Skin of body (tissue), 2 donors: ENCODE results near the gene TIAM2. TPM values are rescaled to one million over a fixed set of nuclear protein-coding genes. Genes with fewer than 3 reads are reported as not detected.

Experiments
- DNase-seq: peaks from one replicate; lab custom pipeline; 2025; lab: John Stamatoyannopoulos, UW
- total RNA-seq: library from RNA; depleted of rRNA; stranded (reverse); fragments of >200 nt; gene quantifications from one replicate; pipeline ENCODE4 v1.2.3, GENCODE V29; 2014

The TIAM2 gene
- total RNA-seq, 1 donor from 2014 or later, result 30.6 TPM

DNA sequence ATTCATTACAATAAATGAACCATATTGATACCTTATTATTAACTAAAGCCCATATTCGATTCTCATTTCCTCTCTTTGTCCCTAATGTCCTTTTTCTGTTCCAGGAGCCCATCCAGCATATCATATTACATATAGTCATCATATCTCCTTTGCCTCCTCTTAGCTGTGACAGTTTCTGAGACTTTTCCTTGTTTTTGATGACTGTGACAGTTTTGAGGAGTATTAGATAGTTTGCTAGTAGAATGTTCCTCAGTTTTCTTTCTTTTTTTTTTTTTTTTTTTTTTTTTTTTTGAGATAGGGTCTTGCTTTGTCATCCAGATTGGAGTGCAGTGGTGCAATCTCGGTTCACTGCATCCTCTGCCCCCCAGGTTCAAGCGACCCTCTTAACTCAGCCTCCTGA lies 61.6 kb downstream of the TIAM2 start:
- DNase-seq, result no peak

DNA sequence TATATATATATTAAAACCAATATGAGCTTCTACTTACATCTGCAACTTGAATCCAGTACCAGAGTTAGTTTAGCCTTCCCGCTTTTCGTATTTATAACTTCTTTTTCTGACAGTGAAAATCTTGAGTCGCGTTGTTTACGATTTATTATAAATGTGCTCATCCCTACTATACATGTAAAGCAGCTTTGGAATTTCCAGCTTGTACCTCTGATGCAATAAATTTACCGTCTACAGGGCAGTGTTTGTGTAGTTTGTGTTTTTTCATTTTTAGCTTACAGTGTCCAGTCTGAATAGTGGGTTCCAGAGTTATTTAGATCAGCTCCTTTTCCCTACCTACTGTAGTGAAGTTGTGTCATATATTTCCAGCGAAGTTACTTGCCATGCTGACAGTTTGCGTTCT lies 66.3 kb downstream of the TIAM2 start:
- no peak for DNase-seq

- DNase-seq, result no peak
Measured at GRCh38 chr6:155062866-155063341, 67.8 kb downstream of the TIAM2 start.

GRCh38 chr6:155064303-155064702 lies 69.2 kb downstream of the TIAM2 start:
- DNase-seq, result no peak

GRCh38 chr6:155066361-155066760 lies 71.2 kb downstream of the TIAM2 start:
- peak; percentile 85 for DNase-seq

DNA sequence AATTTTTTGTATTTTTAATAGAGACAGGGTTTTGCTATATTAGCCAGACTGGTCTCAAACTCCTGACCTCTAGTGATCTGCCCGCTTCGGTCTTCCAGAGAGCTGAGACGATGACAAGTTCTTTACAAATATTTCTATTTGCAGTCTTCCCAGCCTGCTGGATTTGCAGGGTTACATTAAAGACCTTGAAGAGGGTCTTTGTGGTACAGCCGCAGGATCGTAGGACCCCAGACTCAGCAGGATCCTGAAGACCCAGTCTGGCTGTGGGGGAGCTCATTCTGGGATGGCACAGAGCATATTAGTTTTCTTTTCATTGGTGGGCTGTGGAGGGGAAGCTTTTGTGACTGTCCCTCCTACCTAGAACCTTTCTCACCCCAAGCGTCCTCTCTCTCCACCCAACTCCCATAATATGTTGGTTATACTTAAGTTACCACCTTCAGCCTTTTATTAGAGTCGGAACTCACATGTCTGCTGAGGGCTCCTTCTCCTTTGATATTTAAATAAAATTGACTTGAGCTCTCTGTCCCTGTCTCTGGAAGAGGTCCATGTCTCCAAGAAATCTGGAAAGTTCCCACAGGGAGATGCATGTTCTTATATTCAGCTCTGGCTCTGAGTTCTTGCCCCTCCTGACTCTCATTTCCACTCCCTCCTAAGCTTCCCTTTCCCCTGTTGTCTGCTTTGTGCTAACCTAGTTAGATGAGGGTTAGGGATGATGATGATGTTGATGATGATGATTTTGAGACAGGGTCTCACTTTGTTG lies 72.0 kb downstream of the TIAM2 start:
- DNase-seq, result no peak

GRCh38 chr6:155067956-155068615 lies 73.0 kb downstream of the TIAM2 start:
- DNase-seq, result peak; percentile 80

DNA sequence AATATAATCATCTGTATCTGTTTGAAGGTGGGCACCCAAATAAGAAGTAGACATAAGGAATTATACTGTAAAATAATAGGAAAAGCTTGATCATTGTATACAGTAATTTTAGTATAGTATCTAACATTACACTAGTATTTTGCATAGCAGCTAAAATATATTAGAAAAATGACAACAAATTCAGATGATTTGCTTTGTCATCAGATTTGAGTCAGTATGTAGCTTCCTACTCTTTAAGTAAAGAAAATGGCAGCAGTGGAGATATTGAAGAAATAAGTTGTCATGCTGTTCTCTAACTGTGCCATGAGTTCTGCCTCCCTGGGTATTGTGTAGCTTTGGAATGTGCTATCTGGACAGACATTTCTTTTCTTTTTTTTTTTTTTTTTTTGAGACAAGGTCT lies 74.4 kb downstream of the TIAM2 start:
- DNase-seq, result no peak

- no peak for DNase-seq
Measured at GRCh38 chr6:155075930-155076695, 81.0 kb downstream of the TIAM2 start.

DNA sequence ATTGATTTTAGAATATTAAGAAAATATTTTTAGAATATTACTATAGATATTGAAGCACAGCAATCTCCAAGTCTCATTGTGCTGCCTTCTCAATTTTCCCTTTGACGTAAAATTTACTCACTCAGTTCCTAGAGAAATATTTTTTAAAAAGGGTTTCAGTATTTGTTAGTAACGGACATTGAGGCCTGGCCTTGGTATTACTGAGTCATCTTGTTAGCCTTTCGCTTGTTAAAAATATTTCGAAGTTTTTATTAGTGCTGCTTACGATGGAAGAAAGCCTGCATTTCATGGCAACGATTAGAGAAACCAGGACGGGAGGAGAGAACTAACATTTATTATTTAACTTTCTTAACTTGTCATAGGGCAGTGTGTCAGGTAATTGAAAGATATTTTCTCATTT lies 82.2 kb downstream of the TIAM2 start:
- DNase-seq, result no peak

GRCh38 chr6:155077784-155078183 lies 82.7 kb downstream of the TIAM2 start:
- DNase-seq, result no peak

- peak; percentile 12 for DNase-seq
Measured at GRCh38 chr6:155078331-155078745, 83.2 kb downstream of the TIAM2 start.

DNA sequence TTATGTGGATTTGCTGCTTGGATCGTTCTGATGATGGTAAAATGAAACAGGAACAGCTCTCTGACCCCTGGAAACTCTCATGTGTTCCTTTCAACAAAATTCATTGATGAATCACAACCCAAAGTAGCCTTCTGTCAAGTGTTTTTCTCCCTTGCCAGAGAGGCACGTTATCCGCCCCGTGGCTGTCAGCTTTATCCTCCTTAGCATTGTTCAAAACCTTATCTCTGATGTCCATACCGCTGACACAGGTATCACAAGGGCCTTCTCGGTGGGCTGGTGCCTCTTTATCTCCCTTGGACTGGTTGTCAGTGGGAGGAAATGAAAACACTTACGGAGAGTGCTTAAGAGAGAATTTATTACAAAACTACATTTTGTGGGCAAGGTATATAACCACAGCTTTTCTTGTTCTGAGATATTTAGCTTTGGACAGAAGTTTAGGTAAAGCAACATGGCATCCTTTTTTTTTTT lies 84.9 kb downstream of the TIAM2 start:
- no peak for DNase-seq

GRCh38 chr6:155080881-155081845 lies 86.0 kb downstream of the TIAM2 start:
- no peak for DNase-seq

GRCh38 chr6:155084431-155085123 lies 89.5 kb downstream of the TIAM2 start:
- no peak for DNase-seq

DNA sequence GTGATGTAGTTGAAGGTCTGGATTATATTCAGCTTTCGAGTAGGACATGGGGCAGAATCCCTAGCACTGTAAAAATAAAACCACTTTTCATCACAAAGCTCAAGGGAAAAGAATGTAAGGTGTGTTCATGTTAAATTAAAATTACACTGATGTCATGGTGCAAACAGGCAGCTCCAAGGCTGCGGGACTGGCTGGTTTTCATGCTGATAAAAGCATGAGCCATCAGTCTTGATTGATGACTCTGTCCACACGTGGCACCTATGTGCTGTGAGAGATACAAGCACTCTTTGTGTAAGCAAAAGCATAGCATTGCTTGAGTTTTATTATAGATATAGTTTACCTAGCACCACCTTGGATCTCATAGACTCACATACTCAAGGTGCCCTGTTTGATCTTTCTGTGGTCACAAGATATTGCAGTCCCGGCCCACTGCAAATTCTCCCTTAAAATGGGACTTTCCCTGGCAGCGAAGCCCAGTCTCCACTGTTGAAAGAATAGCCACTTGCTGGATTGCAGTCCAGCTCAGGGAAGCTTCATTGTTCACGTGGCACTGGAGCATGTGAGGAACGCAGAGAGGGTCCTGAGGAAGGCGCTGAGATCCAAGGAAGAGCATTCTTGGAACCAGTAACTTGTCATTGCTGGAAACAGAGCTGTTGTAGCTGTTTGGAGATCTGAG lies 90.6 kb downstream of the TIAM2 start:
- DNase-seq, result no peak

DNA sequence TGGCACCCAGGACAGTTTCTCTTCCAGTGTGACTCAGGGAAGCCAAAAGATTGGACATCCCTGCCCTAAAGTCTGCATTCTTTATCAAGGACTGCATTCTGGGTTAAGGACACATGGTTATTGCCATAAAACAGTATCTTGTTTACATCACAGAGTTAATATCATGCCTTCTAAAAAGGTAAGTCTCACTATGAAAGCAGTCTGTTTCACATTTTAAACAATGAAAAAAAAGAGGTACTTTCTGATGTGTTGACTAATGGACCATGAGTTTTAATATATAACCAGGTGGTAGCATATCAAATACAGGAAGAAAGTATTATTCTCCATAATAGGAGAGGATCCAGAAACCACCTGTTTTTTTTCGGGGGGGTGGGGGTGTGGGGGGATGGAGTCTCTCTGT lies 93.7 kb downstream of the TIAM2 start:
- no peak for DNase-seq

- no peak for DNase-seq
Measured at GRCh38 chr6:155089746-155090145, 94.6 kb downstream of the TIAM2 start.

DNA sequence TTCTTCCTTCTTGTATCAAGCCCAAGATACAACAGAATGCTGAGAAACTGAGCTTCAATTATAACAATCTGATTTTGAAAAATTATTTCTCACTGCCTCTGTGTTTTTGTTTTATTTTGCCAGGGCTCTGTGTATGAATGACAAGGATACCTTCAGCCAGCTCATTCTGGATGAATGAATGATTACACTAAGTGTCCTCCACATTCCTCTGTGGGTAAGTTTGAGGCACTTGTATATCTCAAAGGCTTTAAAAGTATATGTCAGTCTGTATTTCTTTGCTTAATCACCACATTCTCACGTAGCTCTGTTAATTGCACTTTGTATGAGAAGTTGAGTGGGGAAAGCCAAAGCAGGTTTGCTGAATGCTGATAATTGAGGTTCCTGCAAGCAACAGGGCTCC lies 95.1 kb downstream of the TIAM2 start:
- no peak for DNase-seq

DNA sequence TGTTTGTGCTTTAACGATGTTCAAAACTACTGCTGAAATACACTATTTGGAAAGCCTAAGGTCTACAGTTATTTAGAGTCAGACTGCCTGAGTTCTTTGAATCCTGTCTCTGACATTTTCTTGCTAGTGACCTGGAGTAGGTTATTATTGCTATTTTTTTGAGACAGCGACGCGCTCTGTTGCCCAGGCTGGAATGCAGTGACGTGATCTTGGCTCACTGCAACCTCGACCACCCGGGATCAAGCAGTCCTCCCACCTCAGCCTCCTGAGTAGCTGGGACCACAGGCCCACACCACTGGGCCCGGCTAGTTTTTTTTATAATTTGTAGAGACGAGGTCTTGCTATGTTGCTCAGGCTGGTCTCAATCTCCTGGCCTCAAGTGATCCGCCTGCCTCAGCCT lies 96.6 kb downstream of the TIAM2 start:
- DNase-seq, result no peak
